K562 (cell line): ENCODE results near the gene DPEP2NB. TPM values are rescaled to one million over a fixed set of nuclear protein-coding genes. Genes with fewer than 3 reads are reported as not detected.

Source experiments
- CBX1 ChIP-seq: sonication (generic); IDR thresholded peaks from 2 replicates; pipeline ENCODE4 v1.6.1; 2016; ENCODE audit warnings: antibody characterized with exemption, low read depth, mild to moderate bottlenecking
- FOXO4 ChIP-seq: fragments of 450-650 bp; formaldehyde crosslinking; IDR thresholded peaks from 2 replicates; pipeline ENCODE4 v1.4.0; 2020; ENCODE audit warnings: mild to moderate bottlenecking, moderate library complexity
- MCM2 ChIP-seq: fragments of 450-650 bp; IDR thresholded peaks from 2 replicates; pipeline ENCODE4 v1.6.1; 2017; ENCODE audit warnings: low read depth, mild to moderate bottlenecking
- MYBL2 ChIP-seq, 2 experiments: fragments of 450-650 bp in 1 of 2; sonication (generic) in 1 of 2; formaldehyde crosslinking in 1 of 2; IDR thresholded peaks; 2 replicates each; pipeline versions ENCODE4 v1.6.1 to v1.8.1; 2017 to 2022; ENCODE audit warnings: borderline replicate concordance in 1 of 2, inconsistent platforms in 1 of 2, low read depth in 1 of 2, mild to moderate bottlenecking in 1 of 2, missing genetic modification reagents in 1 of 2, moderate library complexity in 1 of 2
- NFRKB ChIP-seq: fragments of 450-650 bp; IDR thresholded peaks from 2 replicates; pipeline ENCODE4 v1.6.1; 2016; ENCODE audit warnings: low read depth
- REST ChIP-seq, 2 experiments: fragments of 450-650 bp; formaldehyde crosslinking in 1 of 2; IDR thresholded peaks; 2 replicates each; pipeline versions ENCODE4 v1.4.0 to v1.6.1; 2014 to 2020; ENCODE audit warnings: mild to moderate bottlenecking in 2 of 2, borderline replicate concordance in 1 of 2, low read depth in 1 of 2
- SAP30 ChIP-seq: fragments of 200-600 bp; sonication (generic); IDR thresholded peaks from 2 replicates; pipeline ENCODE4 v1.6.1; 2012; ENCODE audit warnings: borderline replicate concordance, low read depth, mild to moderate bottlenecking, moderate library complexity, low read length, control low read depth, inconsistent platforms; ENCODE audit not compliant: insufficient read depth, poor library complexity, severe bottlenecking
- SIX5 ChIP-seq, 2 experiments: IDR thresholded peaks; 2 replicates each; pipeline ENCODE4 v1.6.1; 2011; ENCODE audit warnings: low read length in 2 of 2, borderline replicate concordance in 1 of 2, low read depth in 1 of 2, mild to moderate bottlenecking in 1 of 2, moderate library complexity in 1 of 2; ENCODE audit not compliant: insufficient read depth in 1 of 2
- SMARCA4 ChIP-seq: fragments of 450-650 bp; IDR thresholded peaks from 2 replicates; pipeline ENCODE4 v1.6.1; 2016
- TSC22D4 ChIP-seq: fragments of 450-650 bp; IDR thresholded peaks from 2 replicates; pipeline ENCODE4 v1.6.1; 2016; ENCODE audit warnings: missing genetic modification characterization, missing biosample characterization, control low read depth
- ZBTB2 ChIP-seq: fragments of 450-650 bp; IDR thresholded peaks from 2 replicates; pipeline ENCODE4 v1.6.1; 2016; ENCODE audit warnings: antibody characterized with exemption
- ZC3H11A ChIP-seq: IDR thresholded peaks from 2 replicates; pipeline ENCODE4 v1.6.1; 2012; ENCODE audit warnings: low read depth, low read length, improper control_type of control experiment
- ZC3H8 ChIP-seq: fragments of 450-650 bp; IDR thresholded peaks from 2 replicates; pipeline ENCODE4 v1.6.1; 2017
- ZFP1 ChIP-seq: fragments of 450-650 bp; formaldehyde crosslinking; IDR thresholded peaks from 2 replicates; pipeline ENCODE4 v1.4.0; 2020; ENCODE audit warnings: mild to moderate bottlenecking, mixed read lengths
- ZNF699 ChIP-seq: fragments of 250-450 bp; sonication (Bioruptor Pico); IDR thresholded peaks from 2 replicates; pipeline ENCODE4 v1.8.0; 2021; ENCODE audit warnings: mild to moderate bottlenecking, moderate library complexity; ENCODE audit not compliant: insufficient replicate concordance
- polyA plus RNA-seq, 8 experiments: library from polyadenylated mRNA; depleted of rRNA in 4 of 8; stranded (reverse) in 5 of 8; unstranded in 3 of 8; fragments of >200 nt; fragmentation: Nextera tagmentation in 2 of 8; fragmentation: Illumina TruSeq in 1 of 8; extraction: Ambion mirVana in 2 of 8; extraction: Trizol in 1 of 8; gene quantifications; 2 replicates each; pipeline versions ENCODE4 v1.2.1 to v1.2.3, GENCODE V29; 2011 to 2014; ENCODE audit warnings: inconsistent platforms in 1 of 8, missing spikeins in 1 of 8
- total RNA-seq, 7 experiments: library from RNA; depleted of rRNA in 6 of 7; stranded (reverse); fragments of >200 nt in 6 of 7; fragmentation: Illumina TruSeq in 2 of 7; extraction: Trizol in 2 of 7; gene quantifications; 2 replicates each; pipeline versions ENCODE4 v1.2.1 to v1.2.3, GENCODE V29; 2011 to 2021; ENCODE audit warnings: low replicate concordance in 1 of 7

Gene DPEP2NB
- total and polyA plus RNA-seq, 9 of the 15 experiments (the other 6 are each of a cell fraction or from before 2014, with no cell fraction given) = not detected

DNA sequence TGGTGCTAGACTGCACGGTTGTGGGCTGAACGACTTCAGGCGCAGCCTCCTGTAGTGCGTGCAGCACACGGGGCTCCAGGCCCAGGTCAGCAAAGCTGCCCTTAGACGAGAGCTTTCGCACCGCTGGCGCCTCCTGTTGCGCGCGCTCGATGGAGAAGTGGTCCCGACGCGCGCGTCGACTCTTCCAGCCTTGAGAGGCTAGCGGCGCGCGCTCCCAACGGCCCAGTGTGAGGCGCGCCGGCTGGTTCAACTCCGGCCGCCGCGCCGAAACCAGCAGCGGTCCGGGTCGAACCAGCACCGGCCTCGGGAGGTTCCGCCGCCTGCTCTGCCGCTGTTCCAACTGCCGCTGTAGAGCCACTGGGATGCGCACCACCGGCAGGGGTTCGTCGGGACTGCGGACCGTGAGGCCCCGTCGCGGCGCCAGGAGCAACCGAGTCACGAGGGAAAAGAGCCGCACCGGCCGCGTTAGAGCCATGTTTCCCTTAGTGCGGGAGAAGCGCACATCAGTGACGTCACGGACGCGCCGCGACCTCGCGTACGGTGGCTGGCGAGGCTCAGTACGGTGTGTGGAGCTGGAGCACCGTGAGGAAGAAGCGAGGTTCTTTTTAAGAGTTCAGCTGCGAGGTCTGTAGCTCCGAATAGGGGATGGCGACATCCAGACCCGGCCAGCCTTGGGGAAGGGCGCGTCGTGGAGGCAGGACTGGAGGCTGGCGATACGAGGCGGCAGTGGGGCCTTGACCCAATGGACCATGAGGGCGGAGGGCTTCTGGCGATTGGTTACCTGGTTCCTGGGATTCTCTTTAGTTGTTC lies 7.2 kb upstream of the DPEP2NB start, which contains the start of the genes DDX28 and DUS2 (continued):
- no peak for TF ChIP-seq FOXO4
- TF ChIP-seq CBX1 = no peak; the same call in 1 of the 2 replicates
- no peak for TF ChIP-seq REST (IDR thresholded peaks at IDR 0.05; ENCODE audit: borderline replicate concordance)
- TF ChIP-seq REST (CRISPR knock-in tag; IDR thresholded peaks at IDR 0.05; ENCODE audit: low read depth) = no peak
- TF ChIP-seq ZC3H11A = no peak
- peak; percentile 90; the same call in 1 of the 2 replicates for TF ChIP-seq NFRKB
- TF ChIP-seq MYBL2 (IDR thresholded peaks at IDR 0.05; ENCODE audit: low read depth) = peak; percentile 16; the same call in 1 of the 2 replicates
- TF ChIP-seq MYBL2 (CRISPR knock-in tag; IDR thresholded peaks at IDR 0.05; ENCODE audit: borderline replicate concordance) = no peak
- TF ChIP-seq ZNF699 (CRISPR knock-in tag) = no peak
- no peak for TF ChIP-seq SMARCA4
- TF ChIP-seq ZBTB2 = no peak; the same call in 1 of the 2 replicates
- TF ChIP-seq TSC22D4 (tag) = no peak
- no peak for TF ChIP-seq ZC3H8
- peak; percentile 83 for TF ChIP-seq SAP30
- TF ChIP-seq SIX5 (IDR thresholded peaks at IDR 0.05; ENCODE audit: borderline replicate concordance in 1 of 2, insufficient read depth in 1 of 2, low read depth in 1 of 2, low read length in 2 of 2) = peak; percentile 29 to 48; a peak in 3 of 4 replicates
- no peak for TF ChIP-seq MCM2
- no peak for TF ChIP-seq ZFP1
